Endodermal cell (in vitro differentiated cells): ENCODE measurements around the gene C11orf21. TPM values are rescaled to one million over a fixed set of nuclear protein-coding genes. Genes with fewer than 3 reads are reported as not detected.

ENCODE experiments used
- DNase-seq: peaks from one replicate; pipeline ENCODE4 v3.0.0-alpha.2; 2017
- H3K27ac ChIP-seq: 2 replicates; pipeline ENCODE4 v1.5.1; 2013; ENCODE audit warnings: mild to moderate bottlenecking, low read depth, low read length, moderate library complexity
- H3K27me3 ChIP-seq: 2 replicates; pipeline ENCODE4 v1.6.1; 2013; ENCODE audit warnings: mild to moderate bottlenecking, low read length, moderate library complexity; ENCODE audit not compliant: insufficient read depth, control insufficient read depth, poor library complexity, severe bottlenecking
- H3K36me3 ChIP-seq: 2 replicates; pipeline ENCODE4 v1.7.0; 2013; ENCODE audit warnings: mild to moderate bottlenecking, low read length, moderate library complexity; ENCODE audit not compliant: control insufficient read depth, insufficient read depth
- H3K4me1 ChIP-seq: one replicate; pipeline ENCODE4 v1.7.0; 2013; ENCODE audit warnings: low read length; ENCODE audit not compliant: control insufficient read depth, insufficient read depth
- H3K4me3 ChIP-seq: 2 replicates; pipeline ENCODE4 v1.5.1; 2013; ENCODE audit warnings: mild to moderate bottlenecking, low read length, moderate library complexity
- H3K9ac ChIP-seq: 2 replicates; pipeline ENCODE4 v1.6.1; 2013; ENCODE audit warnings: mild to moderate bottlenecking, low read length, moderate library complexity; ENCODE audit not compliant: poor library complexity, severe bottlenecking; ENCODE audit errors: extremely low read depth
- H3K9me3 ChIP-seq: 2 replicates; pipeline ENCODE4 v1.6.1; 2013; ENCODE audit warnings: mild to moderate bottlenecking, low read length, moderate library complexity; ENCODE audit not compliant: control insufficient read depth
- H3K27ac Mint-ChIP-seq: 2 replicates; pipeline ENCODE4 v1.8.0; 2020; ENCODE audit warnings: mixed read lengths
- H3K27me3 Mint-ChIP-seq: 2 replicates; pipeline ENCODE4 v1.8.0; 2021; ENCODE audit warnings: mild to moderate bottlenecking, mixed read lengths; ENCODE audit not compliant: insufficient read depth
- H3K36me3 Mint-ChIP-seq: 2 replicates; pipeline ENCODE4 v1.8.0; 2020; ENCODE audit warnings: low read depth, mixed read lengths
- H3K4me1 Mint-ChIP-seq: 2 replicates; pipeline ENCODE4 v1.8.0; 2020; ENCODE audit warnings: mixed read lengths
- H3K4me3 Mint-ChIP-seq: 2 replicates; pipeline ENCODE4 v1.8.0; 2020; ENCODE audit warnings: mild to moderate bottlenecking, moderate library complexity, mixed read lengths
- H3K9me3 Mint-ChIP-seq: 2 replicates; pipeline ENCODE4 v1.8.0; 2020; ENCODE audit warnings: mild to moderate bottlenecking, mixed read lengths
- CTCF ChIP-seq: fragments of 200-600 bp; sonication (generic); conservative IDR thresholded peaks from 2 replicates; pipeline ENCODE4 v1.5.0; 2021; ENCODE audit warnings: antibody characterized with exemption, mild to moderate bottlenecking
- WGBS, 2 experiments: methylation state at CpG; one replicate each; pipeline versions ENCODE4 v1.1.5 to v1.1.7; 2013; ENCODE audit warnings: missing lambda C conversion rate in 2 of 2, mixed read lengths in 1 of 2; ENCODE audit not compliant: insufficient coverage in 1 of 2, insufficient read length in 1 of 2; 5-methylcytosine and 5-hydroxymethylcytosine counted together
- total RNA-seq, 2 donors: library from RNA; stranded (reverse); fragmentation: NEBNext Ultra II Directional in 1 of 2; extraction: Animal tissue kit (Norgen Biotek cat#: 25700) in 1 of 2; gene quantifications; 2 replicates in 1 of 2; 3 replicates in 1 of 2; pipeline ENCODE4 v1.2.1, GENCODE V29; 2021

The C11orf21 gene
- total RNA-seq, 2 donors from 2014 or later: 0.20 TPM; not detected in 1

GRCh38 chr11:2263071-2263565 is 38.6 kb downstream of the C11orf21 start:
- H3K36me3 ChIP-seq: no peaks in the 10 kb centered on the region
- Mint-ChIP-seq H3K4me1 (no peaks in the 10 kb centered on the region), H3K9me3 (no peaks in the 10 kb centered on the region), H3K4me3 (no peak overlapping the region), H3K27me3 (peaks cover 51% of the 10 kb centered on the region), H3K27ac (no peak overlapping the region), H3K36me3 (no peaks in the 10 kb centered on the region)
- H3K4me1 ChIP-seq: no peaks in the 10 kb centered on the region
- H3K27ac ChIP-seq: no peak overlapping the region
- peak; percentile 33 for DNase-seq
- WGBS, 2 experiments: 92 to 93% methylated on average over 2 to 10 of the region's 10 CpGs
- TF ChIP-seq CTCF: no peak
- peaks cover 38% of the 10 kb centered on the region for H3K27me3 ChIP-seq
- no peaks in the 10 kb centered on the region for H3K9me3 ChIP-seq
- H3K4me3 ChIP-seq: no peak overlapping the region
- H3K9ac ChIP-seq: no peak overlapping the region

- no peaks in the 10 kb centered on the region for H3K9me3 Mint-ChIP-seq
- 78 to 85% methylated on average over 11 to 18 of the region's 18 CpGs for WGBS, 2 experiments
- no peaks in the 10 kb centered on the region for H3K4me1 ChIP-seq
- H3K4me3 ChIP-seq: no peak overlapping the region
- H3K27me3 Mint-ChIP-seq: peaks cover 45% of the 10 kb centered on the region
- peaks cover 32% of the 10 kb centered on the region for H3K27me3 ChIP-seq
- no peaks in the 10 kb centered on the region for H3K36me3 ChIP-seq
- H3K4me1 Mint-ChIP-seq: no peaks in the 10 kb centered on the region
- peak; percentile 50 for DNase-seq
- no peak overlapping the region for H3K27ac ChIP-seq
- no peak for TF ChIP-seq CTCF
- no peak overlapping the region for H3K9ac ChIP-seq
- no peak overlapping the region for H3K4me3 Mint-ChIP-seq
- no peaks in the 10 kb centered on the region for H3K36me3 Mint-ChIP-seq
- H3K27ac Mint-ChIP-seq: no peak overlapping the region
- no peaks in the 10 kb centered on the region for H3K9me3 ChIP-seq
Measured at GRCh38 chr11:2262301-2263070, 39.2 kb downstream of the C11orf21 start.

GRCh38 chr11:2261436-2262230 is 40.1 kb downstream of the C11orf21 start:
- Mint-ChIP-seq H3K27me3 (peaks cover 38% of the 10 kb centered on the region), H3K27ac (no peak overlapping the region), H3K36me3 (no peaks in the 10 kb centered on the region), H3K9me3 (no peaks in the 10 kb centered on the region), H3K4me1 (no peaks in the 10 kb centered on the region), H3K4me3 (no peak overlapping the region)
- no peak overlapping the region for H3K9ac ChIP-seq
- H3K9me3 ChIP-seq: no peaks in the 10 kb centered on the region
- no peaks in the 10 kb centered on the region for H3K36me3 ChIP-seq
- no peak overlapping the region for H3K4me3 ChIP-seq
- WGBS, 2 experiments: 88 to 91% methylated on average over 17 to 21 of the region's 21 CpGs
- no peaks in the 10 kb centered on the region for H3K4me1 ChIP-seq
- H3K27me3 ChIP-seq: peaks cover 23% of the 10 kb centered on the region
- peak; percentile 38 for DNase-seq
- no peak for TF ChIP-seq CTCF
- H3K27ac ChIP-seq: no peak overlapping the region
